ENCODE data around the gene TLNRD1. TPM values are rescaled to one million over a fixed set of nuclear protein-coding genes. Genes with fewer than 3 reads are reported as not detected.

TLNRD1 gene
- total RNA-seq, 1 donor from 2014 or later = 7.4 TPM

GRCh38 chr15:81029414-81030300 lies 28.9 kb downstream of the TLNRD1 start:
- Histone ChIP-seq H3K36me3 (ENCODE audit: control insufficient read depth, insufficient read depth, low read length) (no peaks in the 10 kb centered on the region), H3K4me3 (ENCODE audit: low read depth, low read length) (no peak overlapping the region), H3K27me3 (ENCODE audit: control insufficient read depth, insufficient read depth, low read length) (no peaks in the 10 kb centered on the region)
- no peak for TF ChIP-seq CTCF (IDR thresholded peaks at IDR 0.05; ENCODE audit: insufficient read depth, low read length, severe bottlenecking)
- DNase-seq (ENCODE audit: low read depth) = peak; percentile 81
- FAIRE-seq = no peak

- Histone ChIP-seq H3K4me3 (ENCODE audit: low read depth, low read length) (no peak overlapping the region), H3K27me3 (ENCODE audit: control insufficient read depth, insufficient read depth, low read length) (no peaks in the 10 kb centered on the region), H3K36me3 (ENCODE audit: control insufficient read depth, insufficient read depth, low read length) (no peaks in the 10 kb centered on the region)
- no peak for FAIRE-seq
- no peak for TF ChIP-seq CTCF (IDR thresholded peaks at IDR 0.05; ENCODE audit: insufficient read depth, low read length, severe bottlenecking)
- DNase-seq (ENCODE audit: low read depth) = no peak
Measured at GRCh38 chr15:81030301-81030750, 29.6 kb downstream of the TLNRD1 start.

- no peak overlapping the region for H3K4me3 ChIP-seq (ENCODE audit: low read depth, low read length)
- H3K36me3 ChIP-seq (ENCODE audit: control insufficient read depth, insufficient read depth, low read length) = no peaks in the 10 kb centered on the region
- FAIRE-seq = no peak
- DNase-seq (ENCODE audit: low read depth) = no peak
- TF ChIP-seq CTCF (IDR thresholded peaks at IDR 0.05; ENCODE audit: insufficient read depth, low read length, severe bottlenecking) = no peak
- no peaks in the 10 kb centered on the region for H3K27me3 ChIP-seq (ENCODE audit: control insufficient read depth, insufficient read depth, low read length)
Measured at GRCh38 chr15:81031203-81031602, 30.5 kb downstream of the TLNRD1 start.

- no peak for FAIRE-seq
- Histone ChIP-seq H3K36me3 (ENCODE audit: control insufficient read depth, insufficient read depth, low read length) (no peaks in the 10 kb centered on the region), H3K4me3 (ENCODE audit: low read depth, low read length) (no peak overlapping the region), H3K27me3 (ENCODE audit: control insufficient read depth, insufficient read depth, low read length) (no peaks in the 10 kb centered on the region)
- no peak for DNase-seq (ENCODE audit: low read depth)
- TF ChIP-seq CTCF (IDR thresholded peaks at IDR 0.05; ENCODE audit: insufficient read depth, low read length, severe bottlenecking) = no peak
Measured at GRCh38 chr15:81032355-81032754, 31.6 kb downstream of the TLNRD1 start.

- H3K27me3 ChIP-seq (ENCODE audit: control insufficient read depth, insufficient read depth, low read length) = no peaks in the 10 kb centered on the region
- no peak for TF ChIP-seq CTCF (IDR thresholded peaks at IDR 0.05; ENCODE audit: insufficient read depth, low read length, severe bottlenecking)
- DNase-seq (ENCODE audit: low read depth) = no peak
- no peaks in the 10 kb centered on the region for H3K36me3 ChIP-seq (ENCODE audit: control insufficient read depth, insufficient read depth, low read length)
- H3K4me3 ChIP-seq (ENCODE audit: low read depth, low read length) = no peak overlapping the region
- no peak for FAIRE-seq
Measured at GRCh38 chr15:81032818-81033217, 32.1 kb downstream of the TLNRD1 start.

Data from bronchial epithelial cell (primary cell).